Gastrocnemius medialis (tissue), 4 donors: ENCODE data around the gene EBLN1.

Source experiments
- CTCF ChIP-seq, 5 experiments: fragments of 450-650 bp in 3 of 5; fragments of 200-600 bp in 2 of 5; sonication (generic) in 2 of 5; IDR thresholded peaks in 4 of 5; conservative IDR thresholded peaks in 1 of 5; 1 replicate in 4 of 5; 2 replicates in 1 of 5; pipeline ENCODE4 v1.5.1; 2016 to 2019; ENCODE audit warnings: antibody characterized with exemption in 5 of 5, mild to moderate bottlenecking in 3 of 5, moderate library complexity in 3 of 5
- POLR2A ChIP-seq, 2 donors: fragments of 450-650 bp; IDR thresholded peaks; one replicate each; pipeline ENCODE4 v1.6.1; 2017; ENCODE audit warnings: antibody characterized with exemption in 2 of 2, mild to moderate bottlenecking in 2 of 2, moderate library complexity in 2 of 2

DNA sequence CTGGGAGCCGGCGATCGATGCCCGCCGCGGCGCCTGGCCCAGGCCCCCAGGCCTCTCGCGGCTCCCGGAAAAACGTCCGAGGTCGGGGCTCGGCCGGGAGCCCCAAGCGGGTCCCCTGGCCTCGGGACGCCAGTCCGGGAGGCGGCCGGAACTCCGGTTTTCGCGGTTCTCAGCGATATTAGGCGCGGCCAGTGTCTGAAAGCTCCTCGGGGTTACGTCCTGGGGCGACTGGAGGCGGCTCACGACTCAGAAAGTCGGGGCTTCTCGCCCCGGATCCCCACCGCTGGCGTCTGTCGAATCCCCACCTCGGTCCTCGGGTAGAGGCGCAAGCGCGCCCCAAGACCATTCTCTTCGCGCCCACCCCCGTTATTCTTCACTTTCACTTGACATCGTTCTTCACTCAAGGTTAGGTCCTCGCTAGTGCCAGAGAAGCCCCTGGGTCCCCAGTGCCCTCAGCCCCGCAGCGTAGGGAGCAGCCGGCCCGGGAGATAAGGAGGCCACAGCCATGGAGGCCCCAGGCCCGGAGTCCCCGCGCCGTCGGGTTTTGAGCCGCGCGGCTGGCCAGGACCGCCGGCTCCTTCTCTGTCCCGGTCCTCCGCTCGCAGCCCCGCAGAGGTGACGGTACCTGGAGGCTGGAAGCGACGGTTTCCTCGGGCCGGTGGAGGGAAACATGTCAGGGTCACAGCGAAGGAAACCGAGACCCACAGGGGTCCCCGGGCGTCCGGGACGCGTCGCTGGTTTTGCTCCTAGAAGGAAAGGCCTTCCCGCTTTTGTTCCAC lies 35.2 kb upstream of the EBLN1 start:
- TF ChIP-seq CTCF (IDR thresholded peaks at IDR 0.05 in 4 of 5, conservative IDR thresholded peaks at IDR 0.05 in 1 of 5) (no peak), POLR2A (IDR thresholded peaks at IDR 0.05) (no peak)
